K562 (cell line): ENCODE data around the gene TFB2M. TPM values are rescaled to one million over a fixed set of nuclear protein-coding genes. Genes with fewer than 3 reads are reported as not detected.

Experiments
- ARID3B ChIP-seq: fragments of 250-450 bp; sonication (Bioruptor Pico); IDR thresholded peaks from 2 replicates; pipeline ENCODE4 v1.4.0; 2020; ENCODE audit warnings: borderline replicate concordance
- ARID4B ChIP-seq: sonication (generic); formaldehyde crosslinking; IDR thresholded peaks from 2 replicates; pipeline ENCODE4 v1.8.0; 2022; ENCODE audit warnings: mild to moderate bottlenecking, missing genetic modification reagents
- DLX4 ChIP-seq: fragments of 250-450 bp; sonication (Bioruptor Pico); IDR thresholded peaks from 2 replicates; pipeline ENCODE4 v1.6.1; 2021; ENCODE audit warnings: mild to moderate bottlenecking
- E4F1 ChIP-seq: fragments of 250-450 bp; sonication (Bioruptor Pico); IDR thresholded peaks from 2 replicates; pipeline ENCODE4 v1.5.0; 2021; ENCODE audit warnings: mild to moderate bottlenecking, borderline replicate concordance
- GMEB1 ChIP-seq: fragments of 250-450 bp; sonication (Bioruptor Pico); IDR thresholded peaks from 2 replicates; pipeline ENCODE4 v1.4.0; 2020; ENCODE audit warnings: mild to moderate bottlenecking
- HEY1 ChIP-seq: fragments of 250-450 bp; sonication (Bioruptor Pico); IDR thresholded peaks from 2 replicates; pipeline ENCODE4 v1.5.0; 2020; ENCODE audit warnings: mild to moderate bottlenecking, moderate library complexity, borderline replicate concordance
- HNRNPH1 ChIP-seq: fragments of 200-400 bp; formaldehyde crosslinking; optimal IDR thresholded peaks from 2 replicates; pipeline ENCODE3; 2017; ENCODE audit warnings: low read depth, mild to moderate bottlenecking, low read length, moderate library complexity
- POLR2A ChIP-seq: fragments of 450-650 bp; conservative IDR thresholded peaks from 2 replicates; pipeline ENCODE4 v1.6.1; 2016
- POU5F1 ChIP-seq: fragments of 150-350 bp; IDR thresholded peaks from 2 replicates; pipeline ENCODE4 v1.6.1; 2014; ENCODE audit warnings: borderline replicate concordance, low read length, low read depth, mild to moderate bottlenecking; ENCODE audit not compliant: partially characterized antibody
- PYGO2 ChIP-seq: fragments of 450-650 bp; IDR thresholded peaks from 2 replicates; pipeline ENCODE4 v1.6.1; 2016; ENCODE audit warnings: mild to moderate bottlenecking, missing genetic modification characterization, moderate library complexity, missing compliant biosample characterization
- RBM15 ChIP-seq: fragments of 200-400 bp; formaldehyde crosslinking; IDR thresholded peaks from 2 replicates; pipeline ENCODE4 v1.6.1; 2018; ENCODE audit warnings: mild to moderate bottlenecking, low read length, moderate library complexity; ENCODE audit not compliant: insufficient read depth
- SIN3B ChIP-seq: fragments of 450-650 bp; IDR thresholded peaks from 2 replicates; pipeline ENCODE4 v1.6.1; 2017; ENCODE audit warnings: low read depth, mild to moderate bottlenecking, moderate library complexity
- TAF9B ChIP-seq: fragments of 450-650 bp; IDR thresholded peaks from 2 replicates; pipeline ENCODE4 v1.6.1; 2018; ENCODE audit warnings: mild to moderate bottlenecking; ENCODE audit not compliant: partially characterized antibody
- WHSC1 ChIP-seq: IDR thresholded peaks from one replicate; pipeline ENCODE4 v1.6.1; 2012; ENCODE audit warnings: low read length, control low read depth, inconsistent platforms
- ZNF175 ChIP-seq: fragments of 200-800 bp; sonication (Bioruptor generic); IDR thresholded peaks from 2 replicates; pipeline ENCODE4 v1.6.1; 2016; ENCODE audit warnings: low read depth, mild to moderate bottlenecking, missing genetic modification characterization, missing compliant biosample characterization
- ZNF644 ChIP-seq: fragments of 200-800 bp; sonication (Bioruptor generic); IDR thresholded peaks from 2 replicates; pipeline ENCODE4 v1.6.1; 2016; ENCODE audit warnings: low read depth, missing genetic modification characterization, missing compliant biosample characterization
- ZNF717 ChIP-seq: fragments of 250-450 bp; sonication (Bioruptor Pico); IDR thresholded peaks from 2 replicates; pipeline ENCODE4 v1.5.0; 2021
- polyA plus RNA-seq, 8 experiments: library from polyadenylated mRNA; depleted of rRNA in 4 of 8; stranded (reverse) in 5 of 8; unstranded in 3 of 8; fragments of >200 nt; fragmentation: Nextera tagmentation in 2 of 8; fragmentation: Illumina TruSeq in 1 of 8; extraction: Ambion mirVana in 2 of 8; extraction: Trizol in 1 of 8; gene quantifications; 2 replicates each; pipeline versions ENCODE4 v1.2.1 to v1.2.3, GENCODE V29; 2011 to 2014; ENCODE audit warnings: inconsistent platforms in 1 of 8, missing spikeins in 1 of 8
- total RNA-seq, 7 experiments: library from RNA; depleted of rRNA in 6 of 7; stranded (reverse); fragments of >200 nt in 6 of 7; fragmentation: Illumina TruSeq in 2 of 7; extraction: Trizol in 2 of 7; gene quantifications; 2 replicates each; pipeline versions ENCODE4 v1.2.1 to v1.2.3, GENCODE V29; 2011 to 2021; ENCODE audit warnings: low replicate concordance in 1 of 7

The TFB2M gene
- total and polyA plus RNA-seq, 9 of the 15 experiments (the other 6 are each of a cell fraction or from before 2014, with no cell fraction given) = 55.1 to 162 (median 70.6) TPM

GRCh38 chr1:246566128-246566812 is at the start of gene TFB2M, which contains the start of gene CNST (continued):
- TF ChIP-seq ARID3B (CRISPR knock-in tag) = no peak
- TF ChIP-seq ZNF644 (tag) = no peak; the same call in 1 of the 2 replicates
- no peak for TF ChIP-seq PYGO2 (tag)
- peak; percentile 27 for TF ChIP-seq WHSC1
- no peak for TF ChIP-seq DLX4 (CRISPR knock-in tag)
- no peak for TF ChIP-seq HNRNPH1
- TF ChIP-seq TAF9B = peak; percentile 64
- no peak for TF ChIP-seq E4F1 (CRISPR knock-in tag)
- TF ChIP-seq ZNF175 (CRISPR knock-in tag) = no peak
- TF ChIP-seq POLR2A = peak; percentile 90
- TF ChIP-seq POU5F1 = peak; percentile 86
- TF ChIP-seq HEY1 = no peak
- TF ChIP-seq RBM15 = no peak
- TF ChIP-seq ARID4B (CRISPR knock-in tag) = peak; percentile 99
- TF ChIP-seq ZNF717 = no peak
- peak; percentile 26; the same call in 1 of the 2 replicates for TF ChIP-seq GMEB1 (CRISPR knock-in tag)
- peak; percentile 83 for TF ChIP-seq SIN3B
